EL (cell line): ENCODE data around the gene FAM20C.
"Not testable (repeated sequence)": the region's sequence is repeated elsewhere in the genome, so short reads cannot be mapped to it uniquely, and the experiment has no call there.

Experiments used
- DNase-seq: peaks from one replicate; pipeline ENCODE4 v3.0.0-alpha.2; 2016

Gene FAM20C

DNA sequence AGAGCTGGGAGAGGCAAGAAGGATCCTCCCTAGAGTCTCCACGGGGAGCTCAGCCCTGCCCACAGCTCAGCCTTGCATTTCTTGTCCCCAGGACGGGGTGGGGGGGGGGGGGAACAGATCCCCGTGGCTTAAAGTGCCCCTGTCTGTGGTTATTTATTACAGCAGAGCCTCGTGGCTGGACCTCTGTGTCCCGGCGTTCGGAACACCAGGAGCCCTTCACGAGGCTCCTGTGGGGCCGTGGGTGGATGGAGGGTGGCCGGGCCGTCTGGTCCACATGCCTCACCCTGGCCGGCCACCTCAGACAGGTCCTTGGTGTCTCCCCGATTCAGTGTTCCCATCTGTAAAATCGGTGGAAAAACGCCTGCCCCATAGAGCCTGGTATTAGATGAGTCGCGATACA is 37.9 kb downstream of the FAM20C start:
- DNase-seq, result no peak

DNA sequence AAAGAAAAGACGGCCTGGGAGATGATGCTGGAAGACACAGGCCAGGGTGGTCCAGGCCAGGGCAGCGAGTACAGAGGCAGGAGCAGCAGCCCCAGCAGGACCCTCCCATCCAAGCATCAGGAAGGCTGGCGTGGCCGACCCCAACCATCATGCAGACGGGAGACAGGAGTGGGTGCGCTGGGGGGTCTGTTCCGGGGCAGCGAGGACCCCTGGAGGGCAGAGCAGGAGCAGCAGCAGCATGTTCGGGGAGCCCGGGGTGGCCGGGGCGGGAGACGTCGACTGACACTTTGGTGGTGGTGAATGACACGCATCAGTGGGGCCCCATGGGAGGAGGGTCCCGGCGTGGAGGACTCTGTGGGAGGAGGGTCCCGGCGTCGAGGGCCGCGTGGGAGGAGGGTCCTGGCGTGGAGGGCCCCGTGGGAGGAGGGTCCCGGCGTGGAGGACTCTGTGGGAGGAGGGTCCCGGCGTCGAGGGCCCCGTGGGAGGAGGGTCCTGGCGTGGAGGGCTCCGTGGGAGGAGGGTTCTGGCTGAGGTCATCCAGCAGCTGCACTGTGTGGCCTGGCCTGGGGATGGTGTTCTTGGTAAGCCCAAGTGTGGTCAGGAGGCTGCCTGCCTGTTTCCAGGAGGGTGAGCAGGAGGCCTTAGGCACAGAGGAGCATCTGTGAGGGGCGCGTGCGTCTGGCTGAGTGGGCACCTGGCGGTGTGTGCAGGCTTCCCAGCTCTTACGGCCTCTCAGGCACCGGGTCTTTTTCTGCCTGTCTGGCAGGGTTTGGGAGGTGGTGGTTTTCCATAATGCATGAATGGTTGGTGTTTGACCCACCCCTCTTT is 38.9 kb downstream of the FAM20C start:
- DNase-seq, result no peak

DNA sequence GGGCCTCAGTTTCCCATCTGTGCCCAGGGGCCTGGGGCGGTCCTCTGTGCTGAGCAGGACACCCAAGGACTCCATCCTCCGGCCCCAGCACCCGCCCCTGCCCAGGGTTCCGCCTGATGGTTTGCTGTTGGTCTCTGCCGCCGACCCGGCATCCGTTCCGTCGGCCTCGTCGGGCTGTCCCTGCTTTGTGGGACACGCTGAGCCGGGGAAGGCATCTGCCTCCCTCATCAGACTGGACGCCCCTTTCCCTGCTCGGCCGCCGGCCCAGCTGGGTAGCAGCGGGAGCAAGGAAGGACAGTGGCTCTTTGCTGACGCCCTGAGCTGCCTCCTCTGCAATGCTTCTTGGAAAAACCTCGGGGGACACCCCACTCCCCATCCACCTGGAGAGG is 39.5 kb downstream of the FAM20C start:
- no peak for DNase-seq

DNA sequence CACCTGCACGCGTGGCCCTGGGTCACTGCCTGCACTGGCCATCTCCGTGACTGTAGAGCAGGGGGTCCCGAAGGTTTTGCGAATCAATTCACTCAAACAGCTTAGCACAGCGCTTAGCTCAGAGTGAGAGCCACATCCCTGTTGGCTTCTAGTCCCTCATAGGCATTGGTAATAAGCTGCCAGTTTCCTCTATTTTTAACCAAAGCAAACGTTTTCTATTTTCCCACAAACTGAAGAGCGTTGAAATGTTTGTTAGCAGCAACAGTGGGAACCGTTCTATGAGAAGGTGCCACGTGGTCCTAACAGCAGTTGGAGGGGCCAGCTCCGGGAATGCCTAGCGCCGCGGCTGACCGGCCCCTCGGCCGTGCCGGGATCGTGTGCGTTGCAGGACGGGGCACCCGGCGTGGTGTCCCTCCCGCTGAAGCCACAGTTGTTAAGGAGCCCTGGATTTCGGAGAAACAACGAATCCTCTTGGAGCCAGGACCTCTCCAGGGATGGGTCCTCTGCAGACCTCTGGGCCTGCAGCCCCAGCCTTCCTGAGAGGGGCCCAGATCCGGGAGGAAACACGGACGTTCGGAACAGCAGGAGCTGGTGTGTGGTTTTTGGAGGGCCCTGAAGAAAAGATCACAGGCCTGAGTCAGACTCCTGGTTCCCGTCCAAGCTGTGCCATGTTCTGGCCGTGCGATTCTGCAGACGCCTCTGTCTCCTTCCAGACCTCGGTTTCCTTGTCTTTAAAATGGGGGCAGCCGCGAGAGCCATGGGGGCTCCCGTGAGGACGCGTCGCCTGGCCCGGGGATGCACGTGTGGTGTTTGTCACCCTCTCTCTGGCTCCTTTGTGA is 40.3 kb downstream of the FAM20C start:
- DNase-seq, result peak; percentile 69

DNA sequence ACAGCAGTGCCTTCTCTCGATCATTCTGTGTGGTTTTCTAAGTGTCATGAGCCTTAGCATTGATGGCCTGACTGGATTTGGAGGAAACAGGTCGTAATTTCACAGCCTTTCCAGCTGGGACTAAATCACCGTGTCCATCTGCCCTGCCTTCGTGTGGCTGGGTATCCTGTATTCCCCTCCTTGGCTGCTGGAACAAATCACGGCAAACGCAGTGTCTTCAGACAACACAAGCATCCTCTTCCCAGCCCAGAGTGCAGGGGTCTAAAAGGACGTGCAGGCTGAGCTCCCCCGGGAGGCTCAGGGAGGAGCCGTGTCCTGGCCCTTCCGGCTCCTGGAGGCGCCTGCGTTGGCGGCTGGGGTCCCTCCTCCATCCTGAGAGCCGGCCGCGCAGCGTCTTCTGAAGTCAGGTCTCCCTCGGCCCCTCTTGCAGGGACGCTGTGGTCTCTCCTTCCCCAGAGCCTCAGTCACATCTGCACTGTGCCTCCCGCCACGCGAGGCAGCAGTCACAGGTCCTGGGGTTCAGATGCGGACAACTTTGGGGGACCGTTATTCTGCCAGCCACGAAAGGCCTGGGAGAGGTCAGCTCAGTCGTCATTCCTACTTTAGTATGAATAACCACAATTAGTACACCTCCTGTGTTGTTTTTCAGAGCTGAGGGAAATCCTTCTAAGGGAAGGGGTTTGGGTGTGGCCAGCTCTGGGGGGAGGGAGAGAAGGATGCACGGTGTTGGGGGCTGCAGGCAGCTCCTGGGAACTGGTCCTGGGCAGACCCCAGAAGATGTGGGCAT is 41.1 kb downstream of the FAM20C start:
- DNase-seq, result no peak

DNA sequence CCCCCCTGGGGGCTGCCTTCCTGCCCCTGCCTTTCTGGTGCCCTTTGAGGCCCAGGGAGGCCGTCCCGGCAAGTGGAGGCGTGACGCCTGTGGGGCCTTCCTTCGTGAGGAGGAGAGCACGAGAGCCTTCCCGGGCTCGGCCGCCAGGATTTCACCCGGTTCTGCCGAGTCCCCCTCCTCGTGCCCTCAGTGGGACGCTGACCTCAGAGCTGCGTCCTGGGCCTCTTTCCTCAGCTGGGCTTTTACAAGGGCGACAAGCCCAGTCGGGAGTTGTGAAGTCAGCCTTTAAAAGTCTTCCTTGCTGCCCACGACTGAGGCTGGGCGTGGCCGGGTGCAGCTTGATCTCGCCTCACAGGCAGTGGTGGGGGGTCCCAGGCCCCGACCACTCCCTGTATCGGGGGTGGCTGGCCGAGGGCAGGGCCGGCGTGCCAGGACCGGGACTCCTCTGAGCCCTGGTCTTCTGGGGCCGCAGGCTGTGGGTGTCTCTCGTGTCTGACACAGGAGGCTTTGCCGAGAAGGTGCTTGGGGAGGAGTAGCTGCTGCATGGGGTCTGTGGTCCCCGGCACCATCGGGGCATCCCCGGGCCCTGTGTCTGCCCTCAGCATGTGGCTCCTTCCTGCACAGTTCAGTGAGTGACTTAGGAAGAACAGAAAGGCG is 41.8 kb downstream of the FAM20C start:
- no peak for DNase-seq

DNA sequence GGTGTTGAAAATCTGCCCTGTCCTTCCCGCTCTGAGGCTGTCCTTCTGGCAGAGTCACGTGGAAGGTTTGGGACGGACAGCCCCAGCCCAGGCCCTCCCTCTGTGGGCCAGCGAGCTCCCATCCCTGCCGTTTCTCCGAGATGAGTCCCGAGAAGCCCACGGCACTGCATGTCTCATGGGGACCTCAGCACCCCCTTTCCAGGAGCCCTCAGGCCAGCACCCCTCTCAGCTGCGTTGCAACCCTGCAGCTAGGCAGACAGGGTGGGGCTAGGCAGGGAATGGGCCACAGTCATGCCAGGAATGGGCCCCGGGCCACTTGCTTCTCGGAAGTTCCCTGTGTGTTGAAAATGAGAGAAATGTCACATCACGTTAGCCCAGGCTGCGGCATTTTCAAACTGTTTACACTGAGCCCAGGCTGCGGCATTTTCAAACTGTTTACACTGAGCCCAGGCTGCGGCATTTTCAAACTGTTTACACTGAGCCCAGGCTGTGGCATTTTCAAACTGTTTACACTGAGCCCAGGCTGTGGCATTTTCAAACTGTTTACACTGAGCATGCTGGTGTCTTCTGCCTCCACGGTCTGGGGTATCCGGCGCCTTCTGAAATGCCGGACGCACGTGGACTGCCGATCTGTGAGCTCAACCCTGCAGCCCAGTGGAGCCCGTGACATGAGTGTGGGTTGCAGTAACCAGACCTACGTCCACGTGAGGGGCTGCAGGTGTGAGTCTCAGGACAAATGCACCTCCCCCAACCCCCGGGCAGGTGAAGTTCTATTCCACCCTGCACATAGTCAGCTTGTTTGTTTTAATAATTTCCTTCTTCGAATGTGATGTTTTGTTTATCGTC is 42.6 kb downstream of the FAM20C start:
- DNase-seq, result peak; percentile 59

DNA sequence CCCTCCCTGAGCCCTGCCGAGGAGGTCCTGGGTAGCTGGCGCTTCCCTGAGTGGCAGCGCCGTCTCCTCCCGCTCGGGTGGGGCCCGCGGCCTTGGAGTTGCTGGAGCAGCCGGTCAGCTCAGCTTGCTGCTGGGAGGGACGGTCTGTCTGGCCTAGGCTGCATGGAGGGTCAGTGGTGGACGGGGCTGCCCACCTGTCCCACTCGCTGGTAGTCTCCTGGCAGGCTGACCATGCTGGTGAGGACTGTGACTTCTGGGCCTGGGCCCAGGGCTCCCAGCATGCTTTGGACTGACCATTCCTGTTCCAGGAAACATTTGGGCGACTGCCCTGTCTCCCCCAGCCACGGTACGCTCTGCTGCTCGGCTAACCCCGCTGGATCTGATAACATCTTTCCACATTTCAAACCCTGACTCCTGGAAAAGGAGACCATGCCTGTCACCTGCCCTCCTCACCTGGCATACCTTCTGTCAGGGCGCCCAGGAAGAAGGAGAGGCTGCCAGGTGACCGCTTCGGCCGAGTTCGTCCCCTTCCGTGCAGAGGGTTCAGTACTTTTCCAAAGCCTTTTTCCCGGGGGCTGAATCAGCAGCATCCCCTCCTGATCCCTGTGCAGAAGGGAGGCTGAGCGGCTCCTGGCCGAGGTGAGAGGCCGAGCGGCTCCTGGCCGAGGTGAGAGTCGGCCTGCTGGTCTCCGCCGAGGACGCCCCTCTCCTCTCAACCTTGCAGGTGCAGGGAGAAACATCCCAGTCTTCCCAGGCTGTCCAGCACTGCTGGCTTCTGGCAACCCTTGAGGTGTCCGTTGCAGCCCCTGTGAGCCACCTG is 43.4 kb downstream of the FAM20C start:
- DNase-seq, result no peak

DNA sequence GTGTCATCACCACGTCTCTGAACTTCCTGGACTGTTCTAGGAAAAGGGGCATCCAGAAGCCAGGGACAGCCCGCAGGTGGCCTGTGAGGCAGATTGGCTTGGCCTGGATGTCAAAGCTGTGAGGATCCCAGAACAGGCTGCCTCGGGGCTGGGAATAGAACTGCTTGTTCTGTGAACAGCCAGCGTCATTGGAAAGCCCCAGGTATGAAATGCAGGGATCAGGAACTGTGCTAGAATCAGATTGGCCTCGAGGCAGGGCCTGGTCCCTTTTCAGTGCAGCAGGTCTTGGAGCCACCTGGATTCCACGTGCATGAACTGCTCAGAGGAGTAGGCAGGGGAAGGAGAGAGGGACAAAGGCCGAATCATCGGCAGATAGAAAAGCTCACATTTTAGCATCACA is 44.6 kb downstream of the FAM20C start:
- no peak for DNase-seq

DNA sequence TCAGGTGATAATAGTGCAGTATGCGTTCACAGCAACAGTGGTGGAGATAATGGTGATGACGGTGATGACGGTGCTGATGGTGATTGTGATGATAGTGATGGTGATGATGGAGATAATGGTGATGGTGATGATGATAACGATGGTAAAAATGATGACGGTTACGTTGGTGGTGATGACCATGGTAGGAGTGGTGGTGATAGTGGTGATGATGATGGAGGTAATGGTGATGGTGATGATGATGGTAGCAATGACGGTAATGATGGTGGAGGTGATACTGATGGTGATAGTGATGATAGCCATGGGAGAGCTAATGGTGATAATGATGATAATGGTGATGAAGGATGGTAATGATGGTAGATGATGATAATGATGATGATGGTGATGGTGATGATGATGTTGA is 45.0 kb downstream of the FAM20C start:
- DNase-seq, result no peak

DNA sequence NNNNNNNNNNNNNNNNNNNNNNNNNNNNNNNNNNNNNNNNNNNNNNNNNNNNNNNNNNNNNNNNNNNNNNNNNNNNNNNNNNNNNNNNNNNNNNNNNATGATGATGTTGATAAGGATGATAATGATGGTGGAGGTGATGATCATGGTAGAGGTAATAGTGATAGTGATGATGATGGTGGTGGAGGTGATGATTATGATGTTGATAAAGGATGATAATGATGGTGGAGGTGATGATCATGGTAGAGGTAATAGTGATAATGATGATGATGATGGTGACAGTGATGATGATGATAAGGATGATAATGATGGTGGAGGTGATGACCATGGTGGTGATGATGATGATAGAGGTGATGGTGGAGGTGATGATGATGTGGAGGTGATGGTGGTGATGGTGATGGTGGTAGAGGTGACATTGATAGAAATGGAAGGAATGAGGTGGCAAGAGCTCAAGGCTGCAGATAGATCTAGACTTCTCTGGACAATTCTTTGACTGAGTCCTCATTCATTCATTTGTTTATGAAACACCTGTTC is 47.8 kb downstream of the FAM20C start:
- DNase-seq, result no peak

DNA sequence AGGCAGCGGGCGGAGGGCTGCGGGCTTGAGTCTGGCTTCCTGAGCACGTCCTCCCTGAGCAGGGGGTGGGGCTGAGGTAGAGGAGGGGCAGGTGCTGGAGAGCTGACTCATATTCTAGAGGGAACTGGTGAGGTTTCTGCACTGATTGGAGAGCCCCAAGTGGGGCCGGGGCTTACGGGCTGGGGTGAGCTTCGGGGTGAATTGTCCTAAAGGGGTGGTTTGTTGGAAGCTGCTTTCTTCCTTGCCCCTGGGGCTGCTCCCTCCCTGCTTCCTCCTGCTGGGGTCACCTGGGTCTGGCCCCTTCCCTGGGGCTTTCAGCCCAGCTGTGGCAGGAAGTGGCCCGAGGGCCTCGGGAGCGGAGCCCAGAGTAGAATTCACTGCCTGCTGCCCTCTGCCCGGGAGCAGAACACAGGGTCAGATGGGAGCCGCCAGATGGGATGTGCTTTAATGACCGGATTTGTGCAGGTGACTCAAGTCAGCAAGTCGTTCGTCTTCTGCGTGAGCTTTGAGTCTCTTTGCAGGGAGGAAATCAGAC is 48.6 kb downstream of the FAM20C start:
- no peak for DNase-seq

DNA sequence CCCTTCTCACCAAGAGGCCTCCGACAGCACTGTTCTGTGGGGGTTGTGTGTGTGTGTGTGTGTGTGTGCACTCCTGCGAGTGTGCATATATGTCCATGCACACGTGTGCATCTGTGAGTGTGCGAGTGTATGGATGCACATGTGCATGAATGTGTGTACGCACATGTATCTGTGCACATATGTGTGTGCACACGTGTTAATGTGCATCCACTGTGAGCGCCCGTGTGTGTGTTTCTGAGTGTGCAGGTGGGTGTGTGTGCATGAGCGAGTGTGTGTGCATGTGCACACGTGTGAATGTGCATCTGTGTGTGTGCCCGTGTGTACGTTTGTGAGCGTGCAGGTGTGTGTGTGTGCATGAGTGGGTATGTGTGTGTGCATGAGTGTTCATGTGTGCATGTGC is 49.1 kb downstream of the FAM20C start:
- no peak for DNase-seq

DNA sequence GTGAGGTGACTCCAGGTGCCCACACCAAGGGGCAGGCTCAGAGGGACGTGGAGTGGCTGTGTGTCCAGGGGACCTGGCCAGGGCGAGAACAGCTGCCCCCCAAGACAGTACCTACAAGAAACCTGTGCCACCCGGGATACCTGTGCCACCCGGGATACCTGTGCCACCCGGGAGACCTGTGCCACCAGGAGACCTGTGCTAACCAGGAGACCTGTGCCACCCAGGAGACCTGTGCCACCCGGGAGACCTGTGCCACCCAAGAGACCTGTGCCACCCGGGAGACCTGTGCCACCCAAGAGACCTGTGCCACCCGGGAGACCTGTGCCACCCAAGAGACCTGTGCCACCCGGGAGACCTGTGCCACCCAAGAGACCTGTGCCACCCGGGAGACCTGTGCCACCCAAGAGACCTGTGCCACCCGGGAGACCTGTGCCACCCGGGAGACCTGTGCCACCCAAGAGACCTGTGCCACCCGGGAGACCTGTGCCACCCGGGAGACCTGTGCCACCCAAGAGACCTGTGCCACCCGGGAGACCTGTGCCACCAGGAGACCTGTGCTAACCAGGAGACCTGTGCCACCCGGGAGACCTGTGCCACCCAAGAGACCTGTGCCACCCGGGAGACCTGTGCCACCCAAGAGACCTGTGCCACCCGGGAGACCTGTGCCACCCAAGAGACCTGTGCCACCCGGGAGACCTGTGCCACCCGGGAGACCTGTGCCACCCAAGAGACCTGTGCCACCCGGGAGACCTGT is 50.6 kb downstream of the FAM20C start:
- DNase-seq, result not testable (repeated sequence)

DNA sequence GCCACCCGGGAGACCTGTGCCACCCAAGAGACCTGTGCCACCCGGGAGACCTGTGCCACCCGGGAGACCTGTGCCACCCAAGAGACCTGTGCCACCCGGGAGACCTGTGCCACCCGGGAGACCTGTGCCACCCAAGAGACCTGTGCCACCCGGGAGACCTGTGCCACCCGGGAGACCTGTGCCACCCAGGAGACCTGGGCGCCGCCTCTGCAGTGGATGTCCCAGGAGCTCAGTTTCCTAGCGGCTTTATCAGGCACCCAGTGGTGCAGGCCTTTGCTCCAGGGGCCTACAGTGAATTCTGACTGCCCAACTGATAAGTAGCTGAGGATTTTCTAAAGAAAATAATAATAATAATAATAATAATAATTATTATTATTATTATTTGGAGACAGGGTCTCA is 51.2 kb downstream of the FAM20C start:
- not testable (repeated sequence) for DNase-seq

DNA sequence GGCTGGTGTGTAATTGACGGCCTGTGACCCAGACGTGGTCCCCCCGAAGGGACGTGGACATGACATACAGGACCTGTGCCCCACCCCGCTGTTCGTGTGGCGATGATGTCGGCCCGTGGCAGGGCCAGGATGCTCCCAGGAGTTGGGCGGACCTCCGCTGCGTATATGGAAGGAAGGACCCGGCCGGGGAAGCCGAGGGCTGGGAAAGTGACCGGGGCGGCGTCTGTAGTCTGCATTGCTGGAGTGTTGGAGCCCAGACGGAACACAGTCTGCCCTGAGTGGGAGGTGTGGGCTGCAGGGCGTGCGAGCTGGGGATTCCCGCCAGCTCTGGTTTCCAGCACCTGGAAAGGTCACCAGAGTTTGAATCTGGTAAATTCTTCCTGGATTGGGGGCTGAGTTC is 52.6 kb downstream of the FAM20C start:
- no peak for DNase-seq

DNA sequence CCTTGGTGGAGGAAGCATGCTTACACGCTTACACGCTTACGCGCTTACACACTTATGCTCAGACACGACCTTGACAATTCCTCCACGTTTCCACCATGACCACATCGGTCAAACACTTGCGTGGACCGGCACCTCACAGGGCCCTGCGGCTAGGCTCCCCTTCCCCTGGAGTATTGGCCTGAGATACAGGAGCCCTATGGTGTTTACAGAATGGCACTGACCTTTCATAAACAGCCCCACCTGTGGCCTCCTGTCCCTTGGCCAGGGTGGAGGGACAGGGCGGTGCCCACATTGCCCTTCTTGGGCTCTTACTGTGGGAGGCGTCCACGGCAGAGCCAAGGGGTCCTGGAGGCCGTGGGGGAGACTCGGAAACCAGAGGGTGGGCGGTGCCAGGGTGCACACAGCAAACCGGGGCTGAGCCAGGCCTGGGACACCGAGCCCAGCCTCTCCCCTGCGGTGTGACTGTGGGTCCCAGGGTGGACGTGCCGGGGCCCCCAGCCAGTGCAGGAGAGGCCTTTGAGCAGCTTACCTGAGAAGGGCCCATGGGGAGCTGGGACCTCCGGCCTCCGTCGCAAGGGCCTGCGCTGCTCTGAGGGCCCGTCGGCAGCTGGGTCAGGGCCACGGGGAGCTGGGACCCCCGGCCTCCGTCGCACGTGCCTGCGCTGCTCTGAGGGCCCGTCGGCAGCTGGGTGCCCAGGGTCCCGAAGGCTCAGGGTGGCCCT is 53.4 kb downstream of the FAM20C start:
- no peak for DNase-seq

DNA sequence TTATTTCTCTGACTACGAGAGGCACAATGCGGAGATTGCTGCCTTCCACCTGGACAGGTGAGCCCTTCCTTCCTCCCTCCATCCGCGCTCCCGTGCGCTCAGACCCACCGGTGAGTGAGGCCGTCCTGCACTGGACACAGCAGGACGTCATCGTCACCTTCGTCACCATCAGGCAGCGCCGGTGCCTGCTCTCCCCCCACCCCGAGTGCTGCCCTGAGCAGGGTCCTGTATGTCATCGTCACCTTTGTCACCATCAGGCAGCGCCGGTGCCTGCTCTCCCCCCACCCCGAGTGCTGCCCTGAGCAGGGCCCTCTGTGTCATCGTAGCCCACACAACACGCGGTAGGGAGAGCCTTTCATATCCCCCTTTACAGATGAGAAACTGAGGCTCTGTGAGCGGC is 54.1 kb downstream of the FAM20C start:
- DNase-seq, result no peak

DNA sequence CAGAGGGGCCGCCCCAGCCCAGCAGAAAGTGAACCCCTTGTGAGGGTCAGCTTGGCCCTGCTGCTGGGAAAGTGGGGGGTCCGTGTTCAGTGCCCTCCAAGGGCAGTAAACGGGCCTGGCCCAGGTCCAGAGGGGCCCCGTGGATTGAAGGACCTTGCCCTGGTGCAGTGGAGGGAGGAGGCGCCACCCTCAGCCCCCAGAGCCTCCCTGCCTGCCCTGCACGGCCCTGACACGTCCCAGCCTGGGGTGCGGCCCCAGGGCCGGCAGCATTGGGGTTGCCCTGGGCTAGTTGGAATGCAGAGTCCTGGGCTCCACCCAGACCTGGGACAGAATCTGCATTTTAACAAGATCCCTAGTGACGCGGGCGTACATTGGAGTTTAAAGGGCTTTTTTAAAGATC is 54.8 kb downstream of the FAM20C start:
- no peak for DNase-seq
